ENCODE measurements around the gene ATF4. TPM values are rescaled to one million over a fixed set of nuclear protein-coding genes. Genes with fewer than 3 reads are reported as not detected.

The ATF4 gene
- total and polyA plus RNA-seq, 2 donors from 2014 or later = 261 to 293 TPM

DNA sequence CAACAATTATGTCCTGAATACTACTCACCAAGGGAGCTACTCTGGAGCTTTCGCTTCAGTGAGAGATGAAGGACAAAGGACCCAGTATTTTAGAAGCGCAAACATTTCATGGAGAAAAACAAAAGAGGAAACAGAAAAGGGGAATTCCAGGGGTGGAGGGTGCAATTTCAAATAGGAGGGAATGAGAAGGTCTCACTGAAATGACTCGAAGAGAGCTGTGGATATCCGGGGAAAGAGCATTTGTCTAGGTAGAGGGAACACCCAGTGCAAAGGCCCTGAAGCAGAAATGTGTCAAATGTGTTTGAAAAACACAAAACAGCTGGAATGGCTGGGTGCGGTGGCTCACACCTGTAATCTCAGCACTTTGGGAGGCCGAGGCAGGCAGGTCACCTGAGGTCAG, 9.8 kb downstream of the ATF4 start:
- intact Hi-C loops (cut with DNase I) = loop anchor here (10.0 kb wide), 1 partner anchor 495 kb away; no protein-coding TSS in a partner anchor
- no peak overlapping the region for H3K27ac ChIP-seq (ENCODE audit: low read depth in 2 of 2, low read length in 2 of 2)
- H3K36me3 ChIP-seq (ENCODE audit: control insufficient read depth in 2 of 3, insufficient read depth in 3 of 3, low read length in 3 of 3) = peaks cover 0 to 15% (median 6%) of the 10 kb centered on the region in 3 donors
- H3K4me1 ChIP-seq (ENCODE audit: control insufficient read depth in 2 of 3, insufficient read depth in 2 of 3, low read depth in 1 of 3, low read length in 3 of 3) = peaks cover 0 to 54% (median 39%) of the 10 kb centered on the region in 3 donors
- no peaks in the 10 kb centered on the region for H3K9me3 ChIP-seq (ENCODE audit: control insufficient read depth in 2 of 3, insufficient read depth in 1 of 3, low read length in 3 of 3)
- FAIRE-seq = no peak
- DNase-seq = no peak
- no peak overlapping the region for H3K9ac ChIP-seq (ENCODE audit: low read length in 3 of 3)
- no peaks in the 10 kb centered on the region for H3K27me3 ChIP-seq (ENCODE audit: control insufficient read depth, insufficient read depth, low read length)
- TF ChIP-seq, protein P1, sequence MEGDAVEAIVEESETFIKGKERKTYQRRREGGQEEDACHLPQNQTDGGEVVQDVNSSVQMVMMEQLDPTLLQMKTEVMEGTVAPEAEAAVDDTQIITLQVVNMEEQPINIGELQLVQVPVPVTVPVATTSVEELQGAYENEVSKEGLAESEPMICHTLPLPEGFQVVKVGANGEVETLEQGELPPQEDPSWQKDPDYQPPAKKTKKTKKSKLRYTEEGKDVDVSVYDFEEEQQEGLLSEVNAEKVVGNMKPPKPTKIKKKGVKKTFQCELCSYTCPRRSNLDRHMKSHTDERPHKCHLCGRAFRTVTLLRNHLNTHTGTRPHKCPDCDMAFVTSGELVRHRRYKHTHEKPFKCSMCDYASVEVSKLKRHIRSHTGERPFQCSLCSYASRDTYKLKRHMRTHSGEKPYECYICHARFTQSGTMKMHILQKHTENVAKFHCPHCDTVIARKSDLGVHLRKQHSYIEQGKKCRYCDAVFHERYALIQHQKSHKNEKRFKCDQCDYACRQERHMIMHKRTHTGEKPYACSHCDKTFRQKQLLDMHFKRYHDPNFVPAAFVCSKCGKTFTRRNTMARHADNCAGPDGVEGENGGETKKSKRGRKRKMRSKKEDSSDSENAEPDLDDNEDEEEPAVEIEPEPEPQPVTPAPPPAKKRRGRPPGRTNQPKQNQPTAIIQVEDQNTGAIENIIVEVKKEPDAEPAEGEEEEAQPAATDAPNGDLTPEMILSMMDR (IDR thresholded peaks at IDR 0.05; ENCODE audit: borderline replicate concordance, extremely low read depth, insufficient read depth) = no peak
- no peak overlapping the region for H3K4me3 ChIP-seq (ENCODE audit: low read length in 3 of 3)

DNA sequence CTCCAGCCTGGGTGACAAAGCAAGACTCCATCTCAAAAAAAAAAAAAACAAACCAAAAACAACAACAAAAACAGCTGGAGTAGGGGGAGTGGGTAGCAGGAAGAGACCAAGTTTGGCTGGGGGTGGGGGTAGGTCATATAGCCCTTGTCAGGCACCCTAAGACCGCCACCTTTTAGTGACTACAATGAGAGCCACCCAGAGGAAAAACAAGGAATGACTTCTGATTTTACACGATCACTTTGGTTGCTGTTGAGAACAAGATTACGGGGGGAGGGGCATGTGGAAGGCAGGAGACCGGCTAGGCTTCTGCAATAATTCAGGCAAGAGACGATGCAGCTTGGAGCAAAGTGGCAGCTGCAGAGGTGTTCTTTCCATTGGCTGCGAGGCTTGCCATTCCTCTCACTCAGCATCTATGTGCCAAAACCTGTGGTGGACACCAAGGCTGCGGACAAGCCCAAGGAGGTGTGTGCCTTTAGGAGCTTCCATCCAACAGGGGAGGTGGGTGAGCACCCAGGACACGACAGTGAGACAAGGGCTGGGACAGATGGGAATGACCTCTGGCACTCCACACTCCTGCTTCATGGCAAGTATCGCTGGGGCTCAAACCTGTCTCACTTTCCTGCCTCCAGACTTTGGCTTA, 10.4 kb downstream of the ATF4 start:
- H3K9ac ChIP-seq (ENCODE audit: low read length in 3 of 3) = peak overlapping the region in 1 of 3 donors; percentile 92
- H3K27ac ChIP-seq (ENCODE audit: low read depth in 2 of 2, low read length in 2 of 2) = no peak overlapping the region
- intact Hi-C loops (cut with DNase I) = loop anchor here (10.0 kb wide), 1 partner anchor 494 kb away; no protein-coding TSS in a partner anchor
- H3K4me3 ChIP-seq (ENCODE audit: low read length in 3 of 3) = peak overlapping the region in 1 of 3 donors; percentile 3
- peaks cover 0 to 10% (median 6%) of the 10 kb centered on the region in 3 donors for H3K36me3 ChIP-seq (ENCODE audit: control insufficient read depth in 2 of 3, insufficient read depth in 3 of 3, low read length in 3 of 3)
- DNase-seq = peak in 3 of 5 donors; percentile 49 to 70 (median 57)
- peaks cover 0 to 50% (median 39%) of the 10 kb centered on the region in 3 donors for H3K4me1 ChIP-seq (ENCODE audit: control insufficient read depth in 2 of 3, insufficient read depth in 2 of 3, low read depth in 1 of 3, low read length in 3 of 3)
- TF ChIP-seq, protein P1 (IDR thresholded peaks at IDR 0.05; ENCODE audit: borderline replicate concordance, extremely low read depth, insufficient read depth) = no peak
- no peaks in the 10 kb centered on the region for H3K9me3 ChIP-seq (ENCODE audit: control insufficient read depth in 2 of 3, insufficient read depth in 1 of 3, low read length in 3 of 3)
- H3K27me3 ChIP-seq (ENCODE audit: control insufficient read depth, insufficient read depth, low read length) = no peaks in the 10 kb centered on the region
- no peak for FAIRE-seq

DNA sequence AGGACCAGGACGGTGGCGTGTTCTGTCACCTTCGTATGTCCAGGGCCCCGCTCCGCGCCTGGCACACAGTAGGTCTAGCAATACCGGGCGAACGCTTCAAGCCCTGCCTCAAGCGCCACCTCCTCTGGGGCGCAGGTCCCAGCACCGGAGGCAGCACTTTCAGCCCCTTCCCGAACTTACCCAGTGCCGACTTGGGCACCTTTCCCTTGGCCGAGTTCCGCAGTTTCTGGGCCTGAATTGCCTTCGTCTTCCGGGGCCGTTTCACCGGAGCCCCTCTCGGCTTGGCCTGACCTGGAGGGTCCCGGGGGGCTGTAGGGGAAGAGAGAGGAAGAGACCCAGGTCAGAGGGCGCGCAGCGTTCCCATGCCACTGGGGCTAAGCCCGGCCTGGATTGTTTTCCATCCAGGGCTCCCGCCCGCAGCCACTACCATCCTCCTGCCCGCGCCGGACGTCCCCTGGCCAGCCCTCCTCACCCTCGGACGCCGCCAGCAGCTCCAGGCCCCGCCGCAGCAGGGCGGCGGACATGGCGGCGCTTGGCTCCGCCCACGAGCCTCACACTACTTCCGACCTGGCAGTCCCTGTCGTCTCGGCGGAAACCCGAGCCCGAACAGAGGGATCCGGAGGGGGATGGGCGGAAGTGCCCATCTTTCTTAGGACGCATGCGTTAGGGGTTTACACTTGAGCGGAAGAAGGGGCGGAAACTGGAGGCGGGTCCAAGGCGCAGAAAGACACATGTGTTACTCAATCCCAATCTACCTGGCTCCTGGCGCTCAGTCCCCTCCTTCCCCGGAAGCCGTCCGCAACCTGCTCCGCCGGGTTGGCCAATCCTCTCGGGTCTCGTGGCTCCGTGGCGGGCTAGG, 12.1 kb downstream of the ATF4 start, which contains the start of gene RPS19BP1:
Gene RPS19BP1 (minus strand): TSS at position 534 of the 859 bp plus-strand sequence. CDS start 10 bp downstream, at position 524.
- Histone ChIP-seq H3K9ac (ENCODE audit: low read length in 3 of 3) (peak within 1 kb of the TSS; percentile 68 to 92 (median 77)), H3K4me3 (ENCODE audit: low read length in 3 of 3) (peak within 1 kb of the TSS; percentile 70 to 79 (median 76)), H3K4me1 (ENCODE audit: control insufficient read depth in 2 of 3, insufficient read depth in 2 of 3, low read depth in 1 of 3, low read length in 3 of 3) (peaks cover 0 to 46% (median 36%) of the 10 kb centered on the region in 3 donors), H3K27me3 (ENCODE audit: control insufficient read depth, insufficient read depth, low read length) (no peaks in the 10 kb centered on the region), H3K9me3 (ENCODE audit: control insufficient read depth in 2 of 3, insufficient read depth in 1 of 3, low read length in 3 of 3) (no peaks in the 10 kb centered on the region), H3K27ac (ENCODE audit: low read depth in 2 of 2, low read length in 2 of 2) (peak within 1 kb of the TSS; percentile 40 to 92), H3K36me3 (ENCODE audit: control insufficient read depth in 2 of 3, insufficient read depth in 3 of 3, low read length in 3 of 3) (peaks cover 0 to 10% (median 6%) of the 10 kb centered on the region in 3 donors)
- peak; percentile 97 for FAIRE-seq
- intact Hi-C loops (cut with DNase I) = loop anchor here (10.0 kb wide), 1 partner anchor 492 kb away; no protein-coding TSS in a partner anchor
- TF ChIP-seq, protein P1 (IDR thresholded peaks at IDR 0.05; ENCODE audit: borderline replicate concordance, extremely low read depth, insufficient read depth) = no peak
- DNase-seq = peak; percentile 99 to 100 (median 100)
